GM18909 (cell line): ENCODE data around the gene ATP13A3.

ENCODE experiments used
- ATAC-seq: cut with Tn5 transposase; IDR thresholded peaks from one replicate; pipeline ENCODE4 v1.9.1; 2021; ENCODE audit warnings: mild to moderate bottlenecking; ENCODE audit not compliant: unreplicated experiment, poor library complexity

ATP13A3 gene

GRCh38 chr3:194397757-194398312 is 89.0 kb downstream of the ATP13A3 start:
- no peak for ATAC-seq

GRCh38 chr3:194396859-194397756 is 89.7 kb downstream of the ATP13A3 start:
- peak; percentile 46 for ATAC-seq

- no peak for ATAC-seq
Measured at GRCh38 chr3:194396539-194396858, 90.3 kb downstream of the ATP13A3 start.

- no peak for ATAC-seq
Measured at GRCh38 chr3:194395778-194396538, 90.8 kb downstream of the ATP13A3 start.

GRCh38 chr3:194395212-194395611 is 91.6 kb downstream of the ATP13A3 start:
- ATAC-seq, result no peak

GRCh38 chr3:194392576-194392975 is 94.2 kb downstream of the ATP13A3 start:
- ATAC-seq, result no peak

GRCh38 chr3:194390835-194391234 is 96.0 kb downstream of the ATP13A3 start:
- no peak for ATAC-seq

- no peak for ATAC-seq
Measured at GRCh38 chr3:194389269-194389668, 97.5 kb downstream of the ATP13A3 start.

- ATAC-seq, result no peak
Measured at GRCh38 chr3:194387926-194388418, 98.8 kb downstream of the ATP13A3 start.

DNA sequence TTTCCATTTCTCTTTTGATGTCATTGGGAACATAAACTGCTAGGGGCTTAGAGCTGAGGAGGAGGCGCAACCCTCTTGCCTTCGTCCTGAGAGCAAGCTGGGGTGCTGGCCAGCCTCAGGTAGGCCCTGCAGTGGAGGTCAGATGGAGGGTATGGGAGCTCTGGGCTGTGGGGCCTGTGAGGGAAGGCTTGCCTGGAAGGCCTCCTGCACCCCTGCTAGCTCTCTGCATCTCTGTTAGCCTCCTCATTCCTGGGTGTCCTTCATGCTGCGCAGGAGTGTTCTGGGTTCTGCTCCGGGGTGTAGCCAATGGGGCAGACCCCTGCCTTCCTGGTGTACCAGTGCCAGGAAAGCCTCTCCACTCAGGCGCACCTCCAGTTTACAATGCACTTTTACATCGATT is 99.5 kb downstream of the ATP13A3 start:
- ATAC-seq, result no peak

GRCh38 chr3:194386648-194387047 is 100.2 kb downstream of the ATP13A3 start:
- ATAC-seq, result no peak

- no peak for ATAC-seq
Measured at GRCh38 chr3:194386066-194386465, 100.7 kb downstream of the ATP13A3 start.

DNA sequence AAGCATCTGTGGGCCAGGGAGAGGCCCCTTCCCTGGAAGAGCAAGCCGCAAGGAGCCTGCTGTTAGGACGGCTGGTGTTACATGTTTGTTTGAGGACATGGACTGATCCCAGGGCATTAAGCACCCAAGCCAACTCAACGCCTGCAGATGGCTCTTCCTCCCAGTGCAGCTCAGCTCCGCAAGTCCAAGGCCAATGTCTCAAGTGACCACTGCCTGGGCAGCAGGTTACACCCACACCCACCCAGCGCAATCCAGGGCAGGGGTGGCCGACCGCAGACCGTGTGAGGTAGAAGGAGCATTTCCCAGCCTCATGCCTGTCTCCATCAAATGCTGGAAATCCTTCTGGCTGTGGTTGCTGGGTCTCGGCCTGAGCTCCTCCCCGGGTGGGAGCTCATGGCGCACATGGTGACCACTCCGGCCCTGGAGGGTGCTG is 102.2 kb downstream of the ATP13A3 start:
- no peak for ATAC-seq

GRCh38 chr3:194384156-194384555 is 102.6 kb downstream of the ATP13A3 start:
- ATAC-seq, result no peak

DNA sequence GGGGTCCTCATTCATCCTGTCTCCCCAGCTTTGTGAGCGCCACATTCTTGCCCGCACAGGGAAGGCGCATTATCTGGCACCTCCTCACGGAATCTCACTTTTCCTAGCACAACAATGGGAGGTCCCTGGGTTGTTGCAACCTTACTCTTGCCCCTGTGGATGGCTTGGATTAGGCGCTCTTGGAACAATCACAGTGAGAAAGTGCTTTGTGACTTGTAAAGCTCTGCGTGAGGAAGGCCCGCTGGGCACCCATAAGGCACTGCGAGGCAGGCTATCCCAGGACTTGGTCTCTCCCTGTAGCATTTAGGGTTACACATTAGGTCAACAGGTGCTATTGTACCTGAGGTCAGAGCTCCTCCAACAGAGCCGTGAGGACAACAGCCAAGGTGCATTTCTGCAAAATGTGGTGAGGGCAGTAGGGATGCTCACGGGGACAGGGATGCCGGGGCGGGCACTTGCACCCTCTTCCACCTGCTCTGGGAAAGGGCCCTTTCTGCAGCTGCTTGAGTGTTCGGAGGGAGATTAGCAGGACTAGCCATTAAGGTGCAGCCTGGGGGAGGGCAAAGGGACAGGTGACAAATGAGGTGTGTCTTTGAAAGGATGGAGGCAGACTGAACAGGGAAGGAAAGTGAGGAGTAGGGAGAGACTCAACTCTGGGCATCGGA is 103.4 kb downstream of the ATP13A3 start:
- no peak for ATAC-seq

DNA sequence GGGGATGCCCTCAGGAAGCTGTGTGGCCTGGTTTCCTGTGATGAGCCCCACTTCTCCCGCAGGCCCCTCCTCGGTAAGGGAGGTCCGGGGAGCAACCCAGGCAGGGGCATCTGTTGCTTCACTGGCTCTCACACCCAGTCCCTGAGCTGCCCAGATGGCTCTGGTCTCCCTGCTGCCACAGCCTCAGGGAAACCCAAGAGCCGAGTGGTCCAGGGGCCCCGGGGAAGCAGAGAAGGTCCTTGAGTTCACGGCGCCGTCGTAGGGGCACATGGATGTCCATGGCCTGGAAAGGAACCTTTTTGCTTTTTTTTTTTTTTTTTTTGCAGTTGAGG is 103.9 kb downstream of the ATP13A3 start:
- ATAC-seq, result no peak

DNA sequence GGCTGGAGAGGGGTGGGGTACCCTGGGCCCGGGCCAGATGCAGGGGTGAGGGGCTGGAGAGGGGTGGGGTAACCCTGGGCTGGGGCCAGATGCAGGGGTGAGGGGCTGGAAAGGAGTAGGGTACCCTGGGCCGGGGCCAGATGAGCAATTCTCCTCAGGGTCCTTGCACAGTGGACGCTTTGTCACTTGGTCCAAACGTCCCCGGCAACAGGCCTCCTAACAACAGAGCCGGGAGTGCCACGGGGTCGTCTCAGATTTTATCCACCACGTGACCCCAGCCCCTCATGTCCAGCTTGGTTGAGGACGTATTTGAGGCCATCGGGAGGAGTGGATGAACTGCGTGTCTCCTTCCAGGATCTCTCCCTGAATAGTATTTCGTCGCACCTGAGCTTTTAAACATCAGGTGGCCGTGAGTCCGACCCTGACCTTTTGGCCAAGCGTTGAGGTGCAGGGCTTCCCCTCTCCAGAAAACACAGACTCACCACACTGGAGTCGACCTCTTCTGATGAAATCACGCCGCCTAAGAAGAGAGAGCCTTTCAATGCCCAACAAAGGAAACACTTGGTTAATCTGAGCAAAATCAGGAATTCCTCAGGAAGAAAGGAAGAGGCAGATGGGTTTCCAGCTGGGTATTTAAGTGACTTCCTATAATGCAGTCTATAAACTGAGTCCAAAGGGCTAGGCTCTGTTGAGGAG is 104.5 kb downstream of the ATP13A3 start:
- ATAC-seq, result no peak

GRCh38 chr3:194381460-194381875 is 105.3 kb downstream of the ATP13A3 start:
- ATAC-seq, result no peak

- no peak for ATAC-seq
Measured at GRCh38 chr3:194380326-194380725, 106.5 kb downstream of the ATP13A3 start.

DNA sequence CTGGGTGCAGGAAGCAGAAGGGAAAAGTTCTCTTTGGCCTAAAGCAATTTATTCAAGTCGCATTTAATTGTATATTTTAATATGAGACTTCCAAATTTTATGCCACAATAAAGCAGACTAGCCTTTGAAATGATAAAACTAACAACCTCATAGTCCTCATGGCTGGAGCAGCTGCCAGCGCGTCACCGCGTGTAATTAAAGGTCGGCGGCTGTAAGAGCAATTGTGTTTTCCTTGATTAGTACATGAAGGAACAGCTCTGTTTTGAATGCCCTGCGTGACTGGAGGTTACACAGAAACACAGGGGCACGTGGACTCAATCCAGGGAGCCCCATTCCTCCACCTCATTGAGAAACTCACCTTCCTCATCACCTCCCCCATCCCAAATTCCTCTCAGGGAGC is 107.2 kb downstream of the ATP13A3 start:
- no peak for ATAC-seq
